GM21526 (cell line): Measurements from ENCODE around the gene AKNA.

Experiments used
- ATAC-seq: cut with Tn5 transposase; IDR thresholded peaks from one replicate; pipeline ENCODE4 v1.9.1; 2021; ENCODE audit warnings: moderate library complexity; ENCODE audit not compliant: unreplicated experiment, low FRiP score

AKNA gene

DNA sequence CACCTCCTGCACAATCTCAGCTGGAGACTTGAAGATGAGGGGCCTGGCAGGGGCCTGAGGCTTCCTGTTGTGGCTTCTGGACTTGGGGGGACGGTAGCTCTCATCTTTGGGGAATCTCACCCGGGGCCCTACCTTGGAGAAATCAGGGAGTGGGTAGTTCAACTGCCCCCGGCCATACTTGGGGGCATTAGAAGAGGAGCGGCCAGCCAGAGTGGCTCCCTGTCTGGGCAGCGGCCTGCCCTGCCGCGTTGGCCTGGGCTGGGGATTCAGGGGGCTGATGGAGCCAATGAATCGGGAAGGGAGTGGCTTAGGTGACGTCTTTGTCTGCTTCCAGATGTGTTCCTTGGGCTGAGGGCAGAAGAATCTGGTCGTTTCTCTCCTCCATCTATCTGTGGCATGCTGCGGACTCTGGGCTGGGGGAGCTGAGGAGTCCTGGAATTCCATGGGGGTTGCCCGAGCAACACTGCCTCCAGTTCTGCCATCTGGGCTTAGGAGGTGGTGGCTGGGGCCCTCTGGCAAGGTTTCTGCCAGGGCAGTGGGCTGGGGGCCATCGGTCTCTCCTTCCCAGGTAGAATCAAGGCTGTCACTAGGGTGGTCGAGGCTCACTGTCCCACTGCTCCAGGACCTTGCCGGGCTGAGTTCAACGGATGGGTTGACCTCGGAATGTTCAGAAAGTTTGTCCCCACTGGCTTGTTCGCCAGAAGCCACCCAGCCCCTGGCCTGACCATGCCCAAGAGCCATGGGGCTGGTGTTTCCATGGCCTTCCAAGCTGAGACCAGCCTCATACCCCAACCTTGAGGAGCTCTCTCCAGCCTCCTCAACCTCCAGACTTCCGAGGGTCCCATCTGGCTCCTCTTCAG, 11.0 kb downstream of the AKNA start:
- no peak for ATAC-seq

GRCh38 chr9:114375386-114376175, 12.2 kb downstream of the AKNA start:
- no peak for ATAC-seq

DNA sequence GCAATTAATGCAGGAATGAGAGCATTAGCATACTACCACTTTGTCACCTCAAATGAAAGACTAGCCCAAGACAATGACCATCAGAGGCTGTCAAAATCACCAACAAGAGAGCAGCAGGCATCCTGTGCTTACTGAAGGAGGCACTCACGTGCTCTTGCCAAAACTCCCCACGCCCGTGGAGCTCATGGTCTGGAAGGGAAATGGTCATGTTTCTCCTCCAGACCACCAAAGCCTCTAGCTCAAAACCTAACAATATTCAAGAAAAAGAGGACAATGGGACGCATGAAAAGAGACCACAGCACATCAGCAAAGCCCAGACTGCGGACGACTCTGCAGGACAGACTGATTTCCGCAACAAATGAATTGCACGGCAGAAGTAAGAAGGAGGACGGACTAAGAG, 12.8 kb downstream of the AKNA start:
- no peak for ATAC-seq

GRCh38 chr9:114373960-114374730, 13.6 kb downstream of the AKNA start:
- no peak for ATAC-seq

GRCh38 chr9:114372921-114373448, 14.8 kb downstream of the AKNA start:
- ATAC-seq: peak; percentile 87

DNA sequence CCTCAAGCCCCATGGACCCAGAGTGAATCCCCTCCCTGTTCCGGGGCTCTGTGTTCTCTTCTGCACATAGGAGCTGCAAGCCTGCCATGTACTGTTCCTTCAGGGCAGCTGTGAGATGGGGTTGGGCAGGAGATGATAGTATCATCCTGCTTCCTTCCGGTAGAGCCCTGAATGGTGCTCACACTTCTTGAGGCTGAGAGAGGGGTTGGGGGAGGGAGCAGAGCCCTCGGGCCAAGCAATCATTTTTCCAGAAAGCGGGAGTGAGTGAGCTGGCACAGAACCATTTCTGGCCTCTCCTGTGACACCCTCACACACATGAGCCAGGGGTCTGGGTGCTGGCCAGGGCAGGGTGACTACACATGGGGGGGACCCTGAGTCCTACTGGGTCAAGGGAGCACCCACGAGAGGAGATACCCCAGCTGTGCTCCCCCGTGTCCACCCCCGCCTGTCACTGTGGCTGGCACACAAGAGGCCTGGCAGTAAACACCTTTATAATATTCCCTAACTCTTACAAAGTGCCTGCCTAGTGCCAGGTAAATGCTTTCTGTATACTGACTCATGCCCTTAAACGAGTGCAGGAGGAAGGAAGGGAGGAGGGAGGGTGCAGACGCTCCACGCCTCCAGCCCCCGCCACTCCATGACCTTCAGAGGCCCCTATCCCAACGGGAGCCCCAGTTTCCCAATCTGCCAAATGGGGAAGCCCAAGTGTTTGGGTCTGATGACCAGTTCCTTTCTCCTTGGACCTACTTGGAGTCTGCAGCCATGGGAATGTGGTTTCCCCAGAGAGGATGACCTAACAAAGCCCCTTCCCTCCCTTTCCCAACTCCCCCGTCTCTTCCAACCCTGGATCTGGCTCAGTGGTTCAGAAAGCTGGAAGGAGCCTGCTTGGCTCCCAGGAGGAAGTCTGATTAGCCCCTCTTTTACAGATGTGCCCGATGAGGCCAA, 15.5 kb downstream of the AKNA start:
- no peak for ATAC-seq

- no peak for ATAC-seq
Observed at GRCh38 chr9:114371343-114371944, 16.3 kb downstream of the AKNA start.

DNA sequence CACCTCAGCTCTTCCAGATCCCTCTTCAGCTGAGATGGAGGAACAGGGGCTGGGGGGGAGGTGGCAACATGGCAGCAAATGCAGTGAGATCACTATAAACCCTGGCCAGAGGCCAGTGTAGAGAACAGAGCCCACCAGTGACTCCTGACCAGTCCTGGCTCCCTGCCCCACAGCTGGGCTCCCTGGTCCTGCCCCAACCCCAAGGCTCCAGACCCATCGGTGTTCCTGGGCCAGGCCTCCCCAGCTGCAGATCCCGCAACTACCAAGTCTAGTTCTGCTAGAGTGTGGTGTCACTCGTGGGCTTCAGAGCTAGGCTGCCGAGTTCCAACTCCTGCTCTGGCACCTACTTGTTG, 16.8 kb downstream of the AKNA start:
- ATAC-seq: no peak

GRCh38 chr9:114370251-114370967, 17.4 kb downstream of the AKNA start:
- ATAC-seq: no peak

DNA sequence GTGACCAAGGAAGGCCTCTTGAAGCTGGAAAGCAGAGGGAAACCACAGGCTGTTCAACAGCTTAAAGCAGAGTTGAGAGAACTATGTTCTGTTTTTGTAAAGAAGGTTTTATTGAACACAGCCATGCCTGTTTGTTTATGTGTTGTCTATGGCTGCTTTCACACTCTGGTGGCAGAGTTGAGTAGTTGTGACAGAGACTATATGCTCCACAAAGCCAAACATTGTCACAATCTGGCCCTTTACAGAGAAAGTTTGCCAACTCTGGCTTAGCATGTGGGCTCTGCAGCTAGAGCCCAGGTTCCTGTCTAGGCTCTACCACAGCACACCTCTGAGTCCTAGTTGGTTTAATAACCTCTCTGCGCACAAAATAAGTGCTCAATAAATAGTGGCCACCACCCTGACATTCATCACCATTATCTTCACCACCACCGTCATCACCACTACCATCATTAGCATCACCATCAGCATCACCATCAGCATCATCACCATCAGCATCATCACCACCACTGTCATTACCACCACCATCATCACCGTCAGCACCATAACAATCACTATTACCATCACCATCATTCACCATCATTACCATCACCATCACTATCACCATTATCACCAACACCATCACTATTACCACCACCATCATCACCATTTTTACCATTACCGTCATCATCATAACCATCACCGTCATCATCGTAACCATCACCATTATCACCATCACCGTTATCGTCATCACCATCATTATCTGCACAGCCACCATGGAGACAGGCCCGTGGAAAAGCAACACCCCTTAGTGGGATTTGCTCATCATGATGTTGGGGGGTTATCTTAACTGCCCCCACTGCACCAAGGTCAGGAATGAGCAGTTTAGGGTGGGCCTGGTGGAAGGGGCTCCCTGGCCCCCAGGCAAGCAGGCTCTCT, 18.3 kb downstream of the AKNA start:
- no peak for ATAC-seq

DNA sequence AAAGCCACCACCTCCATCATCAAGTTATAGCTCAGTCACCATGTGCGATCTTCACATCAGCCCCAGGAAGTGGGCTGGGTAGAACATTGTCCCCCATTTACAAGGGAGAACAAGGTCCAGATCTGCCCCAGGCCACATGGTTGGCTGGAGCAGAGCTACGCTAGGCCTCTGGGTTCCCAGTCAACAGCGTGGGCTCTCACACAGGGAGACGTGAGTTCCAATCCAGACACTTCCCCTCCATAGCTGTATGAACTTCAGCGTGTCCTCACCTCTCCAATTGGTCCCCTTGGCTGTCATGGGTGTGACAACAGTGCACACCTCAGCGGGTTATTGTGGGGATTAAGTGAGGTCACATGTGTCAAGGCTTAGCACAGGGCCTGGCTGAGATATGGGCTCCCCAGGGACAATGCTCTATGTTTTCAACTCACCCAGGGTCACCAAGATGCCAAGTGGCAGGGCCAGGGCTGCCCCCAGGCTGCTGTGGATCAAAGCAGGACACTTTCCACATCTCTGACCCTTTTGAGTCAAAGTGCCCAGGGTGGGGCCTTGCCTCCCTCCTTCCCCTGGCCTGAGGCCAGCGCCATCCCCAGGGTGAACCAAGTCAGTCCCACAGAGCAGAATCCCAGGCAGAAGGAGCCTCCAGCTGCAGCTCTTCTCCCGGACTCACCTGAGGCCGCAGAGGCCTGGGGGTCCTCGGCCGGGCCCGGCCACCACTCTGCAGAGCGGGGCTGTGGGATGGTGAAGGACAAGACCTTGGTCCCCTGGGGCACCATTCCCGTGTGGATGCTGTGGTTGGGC, 19.8 kb downstream of the AKNA start:
- ATAC-seq: no peak

- no peak for ATAC-seq
Observed at GRCh38 chr9:114367366-114367765, 20.4 kb downstream of the AKNA start.

DNA sequence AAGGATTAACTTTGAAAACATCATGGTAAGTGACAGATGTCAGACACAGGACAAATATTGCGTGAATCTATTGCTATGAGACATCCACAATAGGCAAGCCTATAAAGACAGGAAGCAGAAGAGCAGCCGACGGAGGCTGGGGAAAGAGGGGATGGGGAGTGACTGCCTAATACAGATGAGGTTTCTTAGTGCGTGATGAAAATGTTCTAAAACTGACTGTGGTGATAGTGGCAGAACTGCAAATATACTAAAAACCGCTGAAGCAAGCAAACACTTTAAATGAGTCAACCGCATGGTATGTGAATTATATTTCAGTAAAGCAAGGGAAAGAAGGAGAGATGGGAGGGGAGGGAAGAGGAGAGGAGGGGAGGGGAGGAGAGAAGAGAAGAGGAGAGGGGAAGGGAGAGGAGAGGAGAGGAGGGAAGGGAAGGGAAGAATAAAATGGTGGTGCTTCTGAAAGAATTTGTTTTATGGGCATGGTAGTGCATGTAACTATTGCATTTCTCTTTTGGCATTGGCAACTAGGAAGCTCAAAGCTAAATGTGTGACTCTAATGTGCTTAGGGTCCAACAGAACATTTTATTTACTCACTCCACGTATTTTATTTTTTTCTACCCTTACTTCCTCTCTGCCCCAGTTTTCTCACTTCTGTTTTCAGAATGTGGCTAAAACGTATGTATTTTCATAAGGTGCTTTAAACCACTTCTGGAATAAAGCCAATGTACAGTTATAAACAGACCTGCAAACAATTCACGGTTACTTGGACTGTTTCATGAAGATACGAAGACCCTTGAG, 21.3 kb downstream of the AKNA start:
- no peak for ATAC-seq

GRCh38 chr9:114365194-114365593, 22.6 kb downstream of the AKNA start:
- ATAC-seq: no peak

GRCh38 chr9:114364134-114365041, 23.4 kb downstream of the AKNA start:
- ATAC-seq: no peak
